AG04450 (cell line): ENCODE results near the gene SYCN. TPM values are rescaled to one million over a fixed set of nuclear protein-coding genes. Genes with fewer than 3 reads are reported as not detected.

Experiments used
- CTCF ChIA-PET: fragments of 300-600, 350-600 bp; formaldehyde crosslinking; extraction: SDS; loops from one replicate; lab custom pipeline; 2022; ENCODE audit warnings: antibody characterized with exemption, inconsistent platforms; lab: Charles Lee
- POLR2A ChIA-PET: fragments of 350-600 bp; formaldehyde crosslinking; extraction: SDS; loops from one replicate; lab custom pipeline; 2021; ENCODE audit warnings: antibody characterized with exemption, inconsistent platforms; lab: Yijun Ruan, JAX
- DNase-seq: peaks from one replicate; pipeline ENCODE4 v3.0.0-alpha.2; 2011; ENCODE audit warnings: low read depth, low spot score
- H3K27ac ChIP-seq: one replicate; pipeline ENCODE4 v1.5.1; 2012; ENCODE audit warnings: low read depth, low read length, control low read depth
- H3K27me3 ChIP-seq: one replicate; pipeline ENCODE4 v1.6.0; 2012; ENCODE audit warnings: low read length; ENCODE audit not compliant: control insufficient read depth, insufficient read depth
- H3K4me3 ChIP-seq: 2 replicates; pipeline ENCODE4 v1.5.1; 2011; ENCODE audit warnings: mild to moderate bottlenecking, low read depth, low read length, control low read depth
- H3K9me3 ChIP-seq: 2 replicates; pipeline ENCODE4 v1.5.1; 2012; ENCODE audit warnings: low read length; ENCODE audit not compliant: control insufficient read depth, insufficient read depth
- CTCF ChIP-seq: IDR thresholded peaks from 2 replicates; pipeline ENCODE4 v1.5.1; 2011; ENCODE audit warnings: low read depth, low read length, control low read depth, inconsistent platforms
- polyA plus RNA-seq: library from polyadenylated mRNA; depleted of rRNA; stranded (reverse); fragments of >200 nt; gene quantifications from 2 replicates; pipeline ENCODE4 v1.2.3, GENCODE V29; 2011

Gene SYCN
- polyA plus RNA-seq, 1 experiment: not detected

- Histone ChIP-seq H3K27me3 (peaks cover 6% of the 10 kb centered on the region), H3K4me3 (no peak overlapping the region), H3K9me3 (no peaks in the 10 kb centered on the region), H3K27ac (no peak overlapping the region)
- DNase-seq: no peak
- CTCF ChIA-PET: interaction anchor here (0.6 to 0.7 kb wide), 2 partner anchors 9 to 87 kb away, joined by 3 to 4 read pairs; no protein-coding TSS in a partner anchor
- POLR2A ChIA-PET: no interaction called here
- no peak for TF ChIP-seq CTCF
Observed at GRCh38 chr19:39188960-39189359, 15.1 kb downstream of the SYCN start.

GRCh38 chr19:39187552-39187943 is 16.5 kb downstream of the SYCN start:
- DNase-seq: no peak
- ChIA-PET POLR2A (no interaction called here), CTCF (interaction anchor here (0.6 to 2.4 kb wide), 10 partner anchors 16 to 228 kb away, joined by 3 to 17 read pairs (median 3); partner anchors contain the start of gene SYCN)
- no peaks in the 10 kb centered on the region for H3K9me3 ChIP-seq
- H3K4me3 ChIP-seq: no peak overlapping the region
- peaks cover 3% of the 10 kb centered on the region for H3K27me3 ChIP-seq
- TF ChIP-seq CTCF: no peak
- H3K27ac ChIP-seq: no peak overlapping the region

- Histone ChIP-seq H3K9me3 (no peaks in the 10 kb centered on the region), H3K4me3 (no peak overlapping the region), H3K27me3 (peaks cover 3% of the 10 kb centered on the region), H3K27ac (no peak overlapping the region)
- TF ChIP-seq CTCF: no peak
- POLR2A ChIA-PET: interaction anchor here (1.1 kb wide), 1 partner anchor 20 kb away, joined by 3 read pairs; no protein-coding TSS in a partner anchor
- DNase-seq: no peak
- CTCF ChIA-PET: interaction anchor here (0.6 to 2.4 kb wide), 11 partner anchors 25 to 227 kb away, joined by 3 to 17 read pairs (median 3); no protein-coding TSS in a partner anchor
Observed at GRCh38 chr19:39186391-39186790, 17.7 kb downstream of the SYCN start.

- DNase-seq: no peak
- Histone ChIP-seq H3K27ac (no peak overlapping the region), H3K4me3 (no peak overlapping the region), H3K27me3 (no peaks in the 10 kb centered on the region), H3K9me3 (no peaks in the 10 kb centered on the region)
- TF ChIP-seq CTCF: no peak
- POLR2A ChIA-PET: no interaction called here
- CTCF ChIA-PET: interaction anchor here (0.6 kb wide), 1 partner anchor 8 kb away, joined by 8 read pairs; no protein-coding TSS in a partner anchor
Observed at GRCh38 chr19:39183104-39183503, 21.0 kb downstream of the SYCN start.

- no peak for TF ChIP-seq CTCF
Observed at GRCh38 chr19:39182174-39182505, 21.9 kb downstream of the SYCN start.

More at GRCh38 chr19:39182174-39182505, 21.9 kb downstream of the SYCN start:
- no peak for DNase-seq
- Histone ChIP-seq H3K9me3 (no peaks in the 10 kb centered on the region), H3K27me3 (no peaks in the 10 kb centered on the region), H3K4me3 (no peak overlapping the region), H3K27ac (no peak overlapping the region)
- POLR2A ChIA-PET: no interaction called here
- CTCF ChIA-PET: no interaction called here
